ENCODE measurements around the gene MUC2.

The MUC2 gene

GRCh38 chr11:1086171-1087102 is 11.8 kb downstream of the MUC2 start:
- no peaks in the 10 kb centered on the region for H3K4me1 ChIP-seq
- in situ Hi-C loops (cut with MboI; ENCODE audit: low sequenced_read_pairs), result no loop called here
- H3K27me3 ChIP-seq (ENCODE audit: low read depth), result peaks cover 12% of the 10 kb centered on the region; the same call in 1 of the 2 replicates
- H3K36me3 ChIP-seq (replicated peaks), result no peaks in the 10 kb centered on the region
- DNase-seq (ENCODE audit: low spot score in 2 of 2), result no peak
- H3K4me3 ChIP-seq, result no peak overlapping the region
- no peaks in the 10 kb centered on the region for H3K9me3 ChIP-seq

GRCh38 chr11:1087279-1087960 is 12.7 kb downstream of the MUC2 start:
- Histone ChIP-seq H3K9me3 (no peaks in the 10 kb centered on the region), H3K27me3 (ENCODE audit: low read depth) (peaks cover 7% of the 10 kb centered on the region; the same call in 1 of the 2 replicates), H3K36me3 (replicated peaks) (no peaks in the 10 kb centered on the region), H3K4me1 (no peaks in the 10 kb centered on the region), H3K4me3 (no peak overlapping the region)
- in situ Hi-C loops (cut with MboI; ENCODE audit: low sequenced_read_pairs), result no loop called here
- DNase-seq (ENCODE audit: low spot score in 2 of 2), result no peak

- peaks cover 7% of the 10 kb centered on the region; the same call in 1 of the 2 replicates for H3K27me3 ChIP-seq (ENCODE audit: low read depth)
- in situ Hi-C loops (cut with MboI; ENCODE audit: low sequenced_read_pairs), result no loop called here
- H3K36me3 ChIP-seq (replicated peaks), result no peaks in the 10 kb centered on the region
- no peaks in the 10 kb centered on the region for H3K4me1 ChIP-seq
- no peaks in the 10 kb centered on the region for H3K9me3 ChIP-seq
- no peak overlapping the region for H3K4me3 ChIP-seq
- DNase-seq (ENCODE audit: low spot score in 2 of 2), result peak in 1 of 2 experiments; percentile 35
Measured at GRCh38 chr11:1087961-1088926, 13.6 kb downstream of the MUC2 start.

GRCh38 chr11:1088927-1089737 is 14.5 kb downstream of the MUC2 start:
- in situ Hi-C loops (cut with MboI; ENCODE audit: low sequenced_read_pairs), result no loop called here
- Histone ChIP-seq H3K4me3 (no peak overlapping the region), H3K9me3 (no peaks in the 10 kb centered on the region), H3K36me3 (replicated peaks) (no peaks in the 10 kb centered on the region), H3K27me3 (ENCODE audit: low read depth) (peaks cover 1% of the 10 kb centered on the region; the same call in 1 of the 2 replicates), H3K4me1 (no peaks in the 10 kb centered on the region)
- no peak for DNase-seq (ENCODE audit: low spot score in 2 of 2)

GRCh38 chr11:1089738-1090599 is 15.3 kb downstream of the MUC2 start:
- no peaks in the 10 kb centered on the region for H3K4me1 ChIP-seq
- no peaks in the 10 kb centered on the region for H3K9me3 ChIP-seq
- no peak overlapping the region for H3K4me3 ChIP-seq
- H3K36me3 ChIP-seq (replicated peaks), result no peaks in the 10 kb centered on the region
- no peak for DNase-seq (ENCODE audit: low spot score in 2 of 2)
- in situ Hi-C loops (cut with MboI; ENCODE audit: low sequenced_read_pairs), result no loop called here
- H3K27me3 ChIP-seq (ENCODE audit: low read depth), result no peaks in the 10 kb centered on the region

- no peak for DNase-seq (ENCODE audit: low spot score in 2 of 2)
- Histone ChIP-seq H3K4me1 (no peaks in the 10 kb centered on the region), H3K9me3 (no peaks in the 10 kb centered on the region), H3K27me3 (ENCODE audit: low read depth) (no peaks in the 10 kb centered on the region), H3K4me3 (no peak overlapping the region), H3K36me3 (replicated peaks) (no peaks in the 10 kb centered on the region)
- in situ Hi-C loops (cut with MboI; ENCODE audit: low sequenced_read_pairs), result no loop called here
Measured at GRCh38 chr11:1090600-1091331, 16.1 kb downstream of the MUC2 start.

- in situ Hi-C loops (cut with MboI; ENCODE audit: low sequenced_read_pairs), result no loop called here
- Histone ChIP-seq H3K9me3 (no peaks in the 10 kb centered on the region), H3K27me3 (ENCODE audit: low read depth) (no peaks in the 10 kb centered on the region), H3K4me1 (no peaks in the 10 kb centered on the region), H3K36me3 (replicated peaks) (no peaks in the 10 kb centered on the region), H3K4me3 (no peak overlapping the region)
- DNase-seq (ENCODE audit: low spot score in 2 of 2), result no peak
Measured at GRCh38 chr11:1091332-1092083, 16.8 kb downstream of the MUC2 start.

GRCh38 chr11:1092145-1092670 is 17.5 kb downstream of the MUC2 start:
- no peak overlapping the region for H3K4me3 ChIP-seq
- H3K9me3 ChIP-seq, result no peaks in the 10 kb centered on the region
- in situ Hi-C loops (cut with MboI; ENCODE audit: low sequenced_read_pairs), result no loop called here
- no peaks in the 10 kb centered on the region for H3K27me3 ChIP-seq (ENCODE audit: low read depth)
- H3K36me3 ChIP-seq (replicated peaks), result no peaks in the 10 kb centered on the region
- no peaks in the 10 kb centered on the region for H3K4me1 ChIP-seq
- DNase-seq (ENCODE audit: low spot score in 2 of 2), result no peak

GRCh38 chr11:1092919-1093318 is 18.2 kb downstream of the MUC2 start:
- in situ Hi-C loops (cut with MboI; ENCODE audit: low sequenced_read_pairs), result no loop called here
- Histone ChIP-seq H3K4me1 (no peaks in the 10 kb centered on the region), H3K4me3 (no peak overlapping the region), H3K9me3 (no peaks in the 10 kb centered on the region), H3K27me3 (ENCODE audit: low read depth) (no peaks in the 10 kb centered on the region), H3K36me3 (replicated peaks) (no peaks in the 10 kb centered on the region)
- no peak for DNase-seq (ENCODE audit: low spot score in 2 of 2)

- Histone ChIP-seq H3K36me3 (replicated peaks) (no peaks in the 10 kb centered on the region), H3K9me3 (no peaks in the 10 kb centered on the region), H3K4me3 (no peak overlapping the region), H3K4me1 (no peaks in the 10 kb centered on the region), H3K27me3 (ENCODE audit: low read depth) (no peaks in the 10 kb centered on the region)
- in situ Hi-C loops (cut with MboI; ENCODE audit: low sequenced_read_pairs), result no loop called here
- DNase-seq (ENCODE audit: low spot score in 2 of 2), result no peak
Measured at GRCh38 chr11:1099519-1100355, 25.1 kb downstream of the MUC2 start.

Measured in HAP-1 (cell line).